DND-41 (cell line): Measurements from ENCODE around the gene LTA4H.

ENCODE experiments used
- EZH2 ChIP-seq: IDR thresholded peaks from 3 replicates; pipeline ENCODE4 v1.6.1; 2012; ENCODE audit warnings: borderline replicate concordance, low read depth, mild to moderate bottlenecking, moderate library complexity, low read length, inconsistent platforms; ENCODE audit not compliant: severe bottlenecking
- TF ChIP-seq, protein P1 (sequence below): IDR thresholded peaks from 2 replicates; pipeline ENCODE4 v1.5.1; 2012; ENCODE audit warnings: borderline replicate concordance, low read length, moderate library complexity, mild to moderate bottlenecking; ENCODE audit not compliant: poor library complexity, severe bottlenecking; ENCODE audit errors: extremely low read depth

- no peak for TF ChIP-seq EZH2
- TF ChIP-seq, protein P1, sequence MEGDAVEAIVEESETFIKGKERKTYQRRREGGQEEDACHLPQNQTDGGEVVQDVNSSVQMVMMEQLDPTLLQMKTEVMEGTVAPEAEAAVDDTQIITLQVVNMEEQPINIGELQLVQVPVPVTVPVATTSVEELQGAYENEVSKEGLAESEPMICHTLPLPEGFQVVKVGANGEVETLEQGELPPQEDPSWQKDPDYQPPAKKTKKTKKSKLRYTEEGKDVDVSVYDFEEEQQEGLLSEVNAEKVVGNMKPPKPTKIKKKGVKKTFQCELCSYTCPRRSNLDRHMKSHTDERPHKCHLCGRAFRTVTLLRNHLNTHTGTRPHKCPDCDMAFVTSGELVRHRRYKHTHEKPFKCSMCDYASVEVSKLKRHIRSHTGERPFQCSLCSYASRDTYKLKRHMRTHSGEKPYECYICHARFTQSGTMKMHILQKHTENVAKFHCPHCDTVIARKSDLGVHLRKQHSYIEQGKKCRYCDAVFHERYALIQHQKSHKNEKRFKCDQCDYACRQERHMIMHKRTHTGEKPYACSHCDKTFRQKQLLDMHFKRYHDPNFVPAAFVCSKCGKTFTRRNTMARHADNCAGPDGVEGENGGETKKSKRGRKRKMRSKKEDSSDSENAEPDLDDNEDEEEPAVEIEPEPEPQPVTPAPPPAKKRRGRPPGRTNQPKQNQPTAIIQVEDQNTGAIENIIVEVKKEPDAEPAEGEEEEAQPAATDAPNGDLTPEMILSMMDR: no peak
These were observed 45.8 kb downstream of the LTA4H start for GRCh38 chr12:95989504-95990123.
